Type B pancreatic cell (in vitro differentiated cells): Measurements from ENCODE around the gene FBLN7. TPM values are rescaled to one million over a fixed set of nuclear protein-coding genes. Genes with fewer than 3 reads are reported as not detected.

Source experiments
- DNase-seq: peaks from one replicate; pipeline ENCODE4 v3.0.0; 2021; ENCODE audit warnings: mixed read lengths; ENCODE audit not compliant: unreplicated experiment; ENCODE audit errors: extremely low spot score
- H3K27ac Mint-ChIP-seq: 2 replicates; pipeline ENCODE4 v1.8.0; 2021; ENCODE audit warnings: mild to moderate bottlenecking, mixed read lengths
- H3K27me3 Mint-ChIP-seq: 2 replicates; pipeline ENCODE4 v1.8.0; 2021; ENCODE audit warnings: mixed read lengths
- H3K36me3 Mint-ChIP-seq: 2 replicates; pipeline ENCODE4 v1.8.0; 2021; ENCODE audit warnings: mixed read lengths
- H3K4me1 Mint-ChIP-seq: one replicate; pipeline ENCODE4 v1.8.0; 2021; ENCODE audit warnings: mixed read lengths; ENCODE audit not compliant: unreplicated experiment
- H3K4me3 Mint-ChIP-seq: 2 replicates; pipeline ENCODE4 v1.8.0; 2021; ENCODE audit warnings: mild to moderate bottlenecking, mixed read lengths
- H3K9me3 Mint-ChIP-seq: 2 replicates; pipeline ENCODE4 v1.8.0; 2021; ENCODE audit warnings: mixed read lengths
- CTCF ChIP-seq: fragments of 200-600 bp; sonication (generic); conservative IDR thresholded peaks from 2 replicates; pipeline ENCODE4 v1.5.0; 2021; ENCODE audit warnings: antibody characterized with exemption, mild to moderate bottlenecking
- total RNA-seq: library from RNA; stranded (reverse); gene quantifications from 2 replicates; pipeline ENCODE4 v1.2.1, GENCODE V29; 2021; ENCODE audit warnings: low replicate concordance

FBLN7 gene
- total RNA-seq, 1 donor from 2014 or later = 9.5 TPM

- peaks cover 5% of the 10 kb centered on the region for H3K36me3 Mint-ChIP-seq
- H3K9me3 Mint-ChIP-seq = peaks cover 6% of the 10 kb centered on the region
- peak; percentile 84 for TF ChIP-seq CTCF
- DNase-seq = no peak
- H3K4me1 Mint-ChIP-seq = no peaks in the 10 kb centered on the region
- H3K27me3 Mint-ChIP-seq = no peaks in the 10 kb centered on the region
- no peak overlapping the region for H3K4me3 Mint-ChIP-seq
- no peak overlapping the region for H3K27ac Mint-ChIP-seq
Observed at GRCh38 chr2:112121682-112122254, 16.4 kb upstream of the FBLN7 start.

- no peaks in the 10 kb centered on the region for H3K36me3 Mint-ChIP-seq
- no peak for DNase-seq
- TF ChIP-seq CTCF = no peak
- H3K27me3 Mint-ChIP-seq = no peaks in the 10 kb centered on the region
- H3K4me1 Mint-ChIP-seq = no peaks in the 10 kb centered on the region
- H3K9me3 Mint-ChIP-seq = peaks cover 6% of the 10 kb centered on the region
- H3K4me3 Mint-ChIP-seq = no peak overlapping the region
- H3K27ac Mint-ChIP-seq = no peak overlapping the region
Observed at GRCh38 chr2:112129060-112129459, 9.1 kb upstream of the FBLN7 start.

GRCh38 chr2:112133344-112133743 lies 4.8 kb upstream of the FBLN7 start:
- Mint-ChIP-seq H3K4me3 (no peak overlapping the region), H3K4me1 (no peaks in the 10 kb centered on the region), H3K27ac (no peak overlapping the region), H3K9me3 (no peaks in the 10 kb centered on the region), H3K36me3 (no peaks in the 10 kb centered on the region), H3K27me3 (peaks cover 16% of the 10 kb centered on the region)
- no peak for DNase-seq
- TF ChIP-seq CTCF = no peak

GRCh38 chr2:112134120-112134519 lies 4.1 kb upstream of the FBLN7 start:
- no peak overlapping the region for H3K4me3 Mint-ChIP-seq
- H3K27me3 Mint-ChIP-seq = peaks cover 19% of the 10 kb centered on the region

GRCh38 chr2:112136096-112136495 lies 2.1 kb upstream of the FBLN7 start:
- peak overlapping the region; percentile 56 for H3K4me3 Mint-ChIP-seq

More at GRCh38 chr2:112134120-112134519, 4.1 kb upstream of the FBLN7 start:
- H3K9me3 Mint-ChIP-seq = no peaks in the 10 kb centered on the region
- no peak for DNase-seq
- H3K4me1 Mint-ChIP-seq = no peaks in the 10 kb centered on the region
- TF ChIP-seq CTCF = no peak
- H3K36me3 Mint-ChIP-seq = no peaks in the 10 kb centered on the region
- no peak overlapping the region for H3K27ac Mint-ChIP-seq

More at GRCh38 chr2:112136096-112136495, 2.1 kb upstream of the FBLN7 start:
- no peak for TF ChIP-seq CTCF
- Mint-ChIP-seq H3K4me1 (peaks cover 3% of the 10 kb centered on the region), H3K36me3 (no peaks in the 10 kb centered on the region), H3K27ac (no peak overlapping the region), H3K27me3 (peaks cover 28% of the 10 kb centered on the region), H3K9me3 (no peaks in the 10 kb centered on the region)
- DNase-seq = no peak
